K562 (cell line): ENCODE data around the gene MBOAT2. TPM values are rescaled to one million over a fixed set of nuclear protein-coding genes. Genes with fewer than 3 reads are reported as not detected.
A peak's percentile ranks its signal among the peaks of the same experiment; 100 is the strongest.

Experiments
- CBFA2T3 ChIP-seq: fragments of 450-650 bp; IDR thresholded peaks from 2 replicates; pipeline ENCODE4 v1.6.1; 2017
- CBFB ChIP-seq: sonication (generic); formaldehyde crosslinking; IDR thresholded peaks from 2 replicates; pipeline ENCODE4 v1.4.0; 2020; ENCODE audit warnings: mild to moderate bottlenecking, missing genetic modification reagents
- CEBPB ChIP-seq: fragments of 450-650 bp; IDR thresholded peaks from 2 replicates; pipeline ENCODE4 v1.6.1; 2016; ENCODE audit warnings: missing genetic modification characterization, missing compliant biosample characterization
- FOXJ3 ChIP-seq: sonication (generic); formaldehyde crosslinking; IDR thresholded peaks from 2 replicates; pipeline ENCODE4 v1.4.0; 2020; ENCODE audit warnings: mild to moderate bottlenecking, missing genetic modification reagents
- HMGN3 ChIP-seq: IDR thresholded peaks from 2 replicates; pipeline ENCODE4 v1.6.1; 2011; ENCODE audit warnings: borderline replicate concordance, low read depth, mild to moderate bottlenecking, mixed read lengths, low read length; ENCODE audit not compliant: insufficient read length; ENCODE audit errors: extremely low read depth
- KHSRP ChIP-seq: fragments of 450-650 bp; IDR thresholded peaks from 2 replicates; pipeline ENCODE4 v1.6.1; 2017
- MAFK ChIP-seq: IDR thresholded peaks from 2 replicates; pipeline ENCODE4 v1.6.1; 2011; ENCODE audit warnings: low read length, improper control_type of control experiment
- MCM5 ChIP-seq: fragments of 450-650 bp; IDR thresholded peaks from 2 replicates; pipeline ENCODE4 v1.6.1; 2016; ENCODE audit warnings: low read depth
- MED1 ChIP-seq: sonication (generic); formaldehyde crosslinking; IDR thresholded peaks from 2 replicates; pipeline ENCODE4 v1.8.1; 2023; ENCODE audit warnings: missing genetic modification reagents, borderline replicate concordance
- PTBP1 ChIP-seq: fragments of 200-400 bp; formaldehyde crosslinking; IDR thresholded peaks from 2 replicates; pipeline ENCODE4 v1.6.1; 2017; ENCODE audit warnings: low read depth, low read length
- SMARCB1 ChIP-seq: IDR thresholded peaks from 2 replicates; pipeline ENCODE4 v1.6.1; 2011; ENCODE audit warnings: improper control_type of control experiment, low read depth; ENCODE audit not compliant: insufficient read length
- SNIP1 ChIP-seq: fragments of 450-650 bp; IDR thresholded peaks from 2 replicates; pipeline ENCODE4 v1.7.1; 2017; ENCODE audit warnings: low read depth, mild to moderate bottlenecking
- STAT5B ChIP-seq: fragments of 250-450 bp; sonication (Bioruptor Pico); IDR thresholded peaks from 2 replicates; pipeline ENCODE4 v1.8.0; 2021; ENCODE audit warnings: mild to moderate bottlenecking, inconsistent platforms
- TSC22D4 ChIP-seq: fragments of 450-650 bp; IDR thresholded peaks from 2 replicates; pipeline ENCODE4 v1.6.1; 2016; ENCODE audit warnings: missing genetic modification characterization, missing biosample characterization, control low read depth
- U2AF2 ChIP-seq: fragments of 200-400 bp; formaldehyde crosslinking; optimal IDR thresholded peaks from 2 replicates; pipeline ENCODE3; 2017; ENCODE audit warnings: low read depth, mild to moderate bottlenecking, low read length
- YY1 ChIP-seq, 3 experiments: IDR thresholded peaks; 2 replicates each; pipeline ENCODE4 v1.6.1; 2011; ENCODE audit warnings: low read length in 2 of 3, mild to moderate bottlenecking in 2 of 3, moderate library complexity in 2 of 3, borderline replicate concordance in 1 of 3, control low read depth in 1 of 3, low read depth in 1 of 3; ENCODE audit not compliant: insufficient read depth in 3 of 3, insufficient replicate concordance in 2 of 3, control insufficient read depth in 1 of 3, insufficient read length in 1 of 3; ENCODE audit errors: extremely low read depth in 1 of 3
- ZNF668 ChIP-seq: fragments of 250-450 bp; sonication (Bioruptor Pico); IDR thresholded peaks from 2 replicates; pipeline ENCODE4 v1.8.0; 2022; ENCODE audit warnings: mild to moderate bottlenecking, inconsistent platforms
- ZNF717 ChIP-seq: fragments of 250-450 bp; sonication (Bioruptor Pico); IDR thresholded peaks from 2 replicates; pipeline ENCODE4 v1.5.0; 2021
- polyA plus RNA-seq, 8 experiments: library from polyadenylated mRNA; depleted of rRNA in 4 of 8; stranded (reverse) in 5 of 8; unstranded in 3 of 8; fragments of >200 nt; fragmentation: Nextera tagmentation in 2 of 8; fragmentation: Illumina TruSeq in 1 of 8; extraction: Ambion mirVana in 2 of 8; extraction: Trizol in 1 of 8; gene quantifications; 2 replicates each; pipeline versions ENCODE4 v1.2.1 to v1.2.3, GENCODE V29; 2011 to 2014; ENCODE audit warnings: inconsistent platforms in 1 of 8, missing spikeins in 1 of 8
- total RNA-seq, 7 experiments: library from RNA; depleted of rRNA in 6 of 7; stranded (reverse); fragments of >200 nt in 6 of 7; fragmentation: Illumina TruSeq in 2 of 7; extraction: Trizol in 2 of 7; gene quantifications; 2 replicates each; pipeline versions ENCODE4 v1.2.1 to v1.2.3, GENCODE V29; 2011 to 2021; ENCODE audit warnings: low replicate concordance in 1 of 7
- TF ChIP-seq, protein P1 (sequence below): fragments of 150-350 bp; conservative IDR thresholded peaks from 2 replicates; pipeline ENCODE4 v1.6.1; 2014; ENCODE audit warnings: low read length
- TF ChIP-seq, protein P2 (sequence below): fragments of 250-450 bp; sonication (Bioruptor Pico); IDR thresholded peaks from 2 replicates; pipeline ENCODE4 v1.8.0; 2021; ENCODE audit warnings: moderate library complexity, mild to moderate bottlenecking, inconsistent platforms
- TF ChIP-seq, protein P3 (sequence below): IDR thresholded peaks from 2 replicates; pipeline ENCODE4 v1.6.1; 2011; ENCODE audit not compliant: insufficient read length; ENCODE audit errors: extremely low read depth
- TF ChIP-seq, protein P4 (sequence below): IDR thresholded peaks from 2 replicates; pipeline ENCODE4 v1.6.1; 2012; ENCODE audit warnings: low read depth, low read length, improper control_type of control experiment, borderline replicate concordance
- TF ChIP-seq, protein P5 (sequence below): fragments of 450-650 bp; IDR thresholded peaks from 2 replicates; pipeline ENCODE4 v1.6.1; 2016; ENCODE audit warnings: missing biosample characterization, missing genetic modification characterization

The MBOAT2 gene
- total and polyA plus RNA-seq, 9 of the 15 experiments (the other 6 are each of a cell fraction or from before 2014, with no cell fraction given), result 8.4 to 122 (median 27.6) TPM

DNA sequence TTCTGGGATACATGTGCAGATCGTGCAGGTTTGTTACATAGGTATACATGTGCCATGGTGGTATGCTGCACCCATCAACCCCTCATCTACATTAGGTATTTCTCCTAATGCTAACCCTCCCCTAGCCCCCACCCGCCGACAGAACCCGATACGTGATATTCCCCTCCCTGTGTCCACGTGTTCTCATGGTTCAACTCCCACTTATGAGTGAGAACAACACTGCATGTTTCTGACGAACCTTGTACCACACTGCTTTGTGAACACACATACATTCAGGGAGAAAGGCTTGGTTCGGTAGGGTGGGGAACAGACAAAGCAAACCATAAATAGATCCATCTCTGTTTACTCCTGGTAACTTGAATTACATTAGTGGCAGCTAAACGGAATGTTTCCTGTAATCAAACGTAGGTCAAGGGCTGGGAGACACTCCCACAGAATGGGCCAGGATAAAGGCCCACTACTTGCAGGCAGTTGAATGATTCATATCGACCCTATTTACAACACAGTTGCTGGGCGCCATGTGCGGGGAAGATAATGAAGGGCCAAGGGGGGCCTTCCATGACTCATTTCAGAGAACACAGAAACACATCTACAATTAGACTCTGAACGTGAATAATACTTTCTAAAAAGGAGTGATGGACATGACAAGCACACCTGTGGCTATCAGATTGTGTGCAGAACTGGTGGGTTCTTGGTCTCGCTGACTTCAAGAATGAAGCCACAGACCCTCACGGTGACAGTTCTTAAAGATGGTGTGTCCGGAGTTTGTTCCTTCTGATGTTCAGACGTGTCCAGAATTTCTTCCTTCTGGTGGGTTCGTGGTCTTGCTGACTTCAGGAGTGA, 109.3 kb downstream of the MBOAT2 start (continued):
- TF ChIP-seq, protein P1, sequence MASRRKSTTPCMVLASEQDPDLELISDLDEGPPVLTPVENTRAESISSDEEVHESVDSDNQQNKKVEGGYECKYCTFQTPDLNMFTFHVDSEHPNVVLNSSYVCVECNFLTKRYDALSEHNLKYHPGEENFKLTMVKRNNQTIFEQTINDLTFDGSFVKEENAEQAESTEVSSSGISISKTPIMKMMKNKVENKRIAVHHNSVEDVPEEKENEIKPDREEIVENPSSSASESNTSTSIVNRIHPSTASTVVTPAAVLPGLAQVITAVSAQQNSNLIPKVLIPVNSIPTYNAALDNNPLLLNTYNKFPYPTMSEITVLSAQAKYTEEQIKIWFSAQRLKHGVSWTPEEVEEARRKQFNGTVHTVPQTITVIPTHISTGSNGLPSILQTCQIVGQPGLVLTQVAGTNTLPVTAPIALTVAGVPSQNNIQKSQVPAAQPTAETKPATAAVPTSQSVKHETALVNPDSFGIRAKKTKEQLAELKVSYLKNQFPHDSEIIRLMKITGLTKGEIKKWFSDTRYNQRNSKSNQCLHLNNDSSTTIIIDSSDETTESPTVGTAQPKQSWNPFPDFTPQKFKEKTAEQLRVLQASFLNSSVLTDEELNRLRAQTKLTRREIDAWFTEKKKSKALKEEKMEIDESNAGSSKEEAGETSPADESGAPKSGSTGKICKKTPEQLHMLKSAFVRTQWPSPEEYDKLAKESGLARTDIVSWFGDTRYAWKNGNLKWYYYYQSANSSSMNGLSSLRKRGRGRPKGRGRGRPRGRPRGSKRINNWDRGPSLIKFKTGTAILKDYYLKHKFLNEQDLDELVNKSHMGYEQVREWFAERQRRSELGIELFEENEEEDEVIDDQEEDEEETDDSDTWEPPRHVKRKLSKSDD, result no peak
- TF ChIP-seq MCM5 (no peak), ZNF668 (CRISPR knock-in tag) (no peak), CEBPB (tag) (peak; percentile 54), SMARCB1 (no peak), U2AF2 (no peak), TSC22D4 (tag) (no peak), ZNF717 (no peak), SNIP1 (no peak), YY1 (IDR thresholded peaks at IDR 0.05; ENCODE audit: borderline replicate concordance in 1 of 3, control insufficient read depth in 1 of 3, extremely low read depth in 1 of 3, insufficient read depth in 3 of 3, insufficient read length in 1 of 3, insufficient replicate concordance in 2 of 3, low read depth in 1 of 3, low read length in 2 of 3) (peak in 2 of 3 experiments; percentile 25 to 48), KHSRP (no peak), MAFK (no peak), CBFB (0 out of 2 replicates have a peak, but pooled peaks have one; percentile 54), FOXJ3 (CRISPR knock-in tag) (no peak), HMGN3 (no peak), PTBP1 (no peak), STAT5B (CRISPR knock-in tag) (no peak), MED1 (no peak), CBFA2T3 (peak; percentile 97)
- TF ChIP-seq, protein P2, sequence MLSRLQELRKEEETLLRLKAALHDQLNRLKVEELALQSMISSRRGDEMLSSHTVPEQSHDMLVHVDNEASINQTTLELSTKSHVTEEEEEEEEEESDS (CRISPR knock-in tag), result no peak
- TF ChIP-seq, protein P3, sequence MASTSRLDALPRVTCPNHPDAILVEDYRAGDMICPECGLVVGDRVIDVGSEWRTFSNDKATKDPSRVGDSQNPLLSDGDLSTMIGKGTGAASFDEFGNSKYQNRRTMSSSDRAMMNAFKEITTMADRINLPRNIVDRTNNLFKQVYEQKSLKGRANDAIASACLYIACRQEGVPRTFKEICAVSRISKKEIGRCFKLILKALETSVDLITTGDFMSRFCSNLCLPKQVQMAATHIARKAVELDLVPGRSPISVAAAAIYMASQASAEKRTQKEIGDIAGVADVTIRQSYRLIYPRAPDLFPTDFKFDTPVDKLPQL, result no peak
- TF ChIP-seq, protein P4, sequence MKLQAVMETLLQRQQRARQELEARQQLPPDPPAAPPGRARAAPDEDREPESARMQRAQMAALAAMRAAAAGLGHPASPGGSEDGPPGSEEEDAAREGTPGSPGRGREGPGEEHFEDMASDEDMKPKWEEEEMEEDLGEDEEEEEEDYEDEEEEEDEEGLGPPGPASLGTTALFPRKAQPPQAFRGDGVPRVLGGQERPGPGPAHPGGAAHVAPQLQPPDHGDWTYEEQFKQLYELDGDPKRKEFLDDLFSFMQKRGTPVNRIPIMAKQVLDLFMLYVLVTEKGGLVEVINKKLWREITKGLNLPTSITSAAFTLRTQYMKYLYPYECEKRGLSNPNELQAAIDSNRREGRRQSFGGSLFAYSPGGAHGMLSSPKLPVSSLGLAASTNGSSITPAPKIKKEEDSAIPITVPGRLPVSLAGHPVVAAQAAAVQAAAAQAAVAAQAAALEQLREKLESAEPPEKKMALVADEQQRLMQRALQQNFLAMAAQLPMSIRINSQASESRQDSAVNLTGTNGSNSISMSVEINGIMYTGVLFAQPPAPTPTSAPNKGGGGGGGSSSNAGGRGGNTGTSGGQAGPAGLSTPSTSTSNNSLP, result peak; percentile 94; the same call in 1 of the 2 replicates
- TF ChIP-seq, protein P5, sequence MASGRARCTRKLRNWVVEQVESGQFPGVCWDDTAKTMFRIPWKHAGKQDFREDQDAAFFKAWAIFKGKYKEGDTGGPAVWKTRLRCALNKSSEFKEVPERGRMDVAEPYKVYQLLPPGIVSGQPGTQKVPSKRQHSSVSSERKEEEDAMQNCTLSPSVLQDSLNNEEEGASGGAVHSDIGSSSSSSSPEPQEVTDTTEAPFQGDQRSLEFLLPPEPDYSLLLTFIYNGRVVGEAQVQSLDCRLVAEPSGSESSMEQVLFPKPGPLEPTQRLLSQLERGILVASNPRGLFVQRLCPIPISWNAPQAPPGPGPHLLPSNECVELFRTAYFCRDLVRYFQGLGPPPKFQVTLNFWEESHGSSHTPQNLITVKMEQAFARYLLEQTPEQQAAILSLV, result no peak
